Stimulated activated CD4-positive, alpha-beta T cell treated with anti-CD3 and anti-CD28 coated beads, Interleukin-15, amount 100 ng/mL, for 24 hours (primary cell): ENCODE results near the gene NEGR1.

ENCODE experiments used
- DNase-seq: peaks from one replicate; pipeline ENCODE4 v3.0.0-alpha.2; 2020

NEGR1 gene

GRCh38 chr1:71766748-71767147 is 515.6 kb downstream of the NEGR1 start:
- no peak for DNase-seq

GRCh38 chr1:71762514-71763255 is 519.7 kb downstream of the NEGR1 start:
- DNase-seq, result no peak

- DNase-seq, result no peak
Measured at GRCh38 chr1:71755441-71755840, 526.9 kb downstream of the NEGR1 start.

GRCh38 chr1:71753746-71754145 is 528.6 kb downstream of the NEGR1 start:
- DNase-seq, result no peak

- no peak for DNase-seq
Measured at GRCh38 chr1:71745326-71745725, 537.0 kb downstream of the NEGR1 start.

GRCh38 chr1:71743862-71744261 is 538.5 kb downstream of the NEGR1 start:
- no peak for DNase-seq

- no peak for DNase-seq
Measured at GRCh38 chr1:71738910-71739309, 543.4 kb downstream of the NEGR1 start.

GRCh38 chr1:71738256-71738655 is 544.1 kb downstream of the NEGR1 start:
- DNase-seq, result no peak

- DNase-seq, result no peak
Measured at GRCh38 chr1:71737768-71738167, 544.6 kb downstream of the NEGR1 start.

- DNase-seq, result no peak
Measured at GRCh38 chr1:71733121-71733520, 549.2 kb downstream of the NEGR1 start.

GRCh38 chr1:71721532-71721931 is 560.8 kb downstream of the NEGR1 start:
- no peak for DNase-seq

GRCh38 chr1:71719330-71719729 is 563.0 kb downstream of the NEGR1 start:
- DNase-seq, result no peak

GRCh38 chr1:71717186-71717585 is 565.2 kb downstream of the NEGR1 start:
- DNase-seq, result no peak

- DNase-seq, result no peak
Measured at GRCh38 chr1:71711456-71711855, 570.9 kb downstream of the NEGR1 start.

GRCh38 chr1:71706029-71706671 is 576.2 kb downstream of the NEGR1 start:
- DNase-seq, result no peak

- DNase-seq, result no peak
Measured at GRCh38 chr1:71698186-71698585, 584.2 kb downstream of the NEGR1 start.

- no peak for DNase-seq
Measured at GRCh38 chr1:71695821-71696220, 586.5 kb downstream of the NEGR1 start.

GRCh38 chr1:71695084-71695483 is 587.3 kb downstream of the NEGR1 start:
- DNase-seq, result no peak

- DNase-seq, result no peak
Measured at GRCh38 chr1:71693581-71693980, 588.8 kb downstream of the NEGR1 start.

- DNase-seq, result no peak
Measured at GRCh38 chr1:71689635-71690034, 592.7 kb downstream of the NEGR1 start.

GRCh38 chr1:71687376-71687775 is 595.0 kb downstream of the NEGR1 start:
- DNase-seq, result no peak

- no peak for DNase-seq
Measured at GRCh38 chr1:71676979-71677925, 605.1 kb downstream of the NEGR1 start.

GRCh38 chr1:71668065-71668464 is 614.3 kb downstream of the NEGR1 start:
- no peak for DNase-seq

- DNase-seq, result no peak
Measured at GRCh38 chr1:71667216-71667615, 615.1 kb downstream of the NEGR1 start.
